Dermis microvascular lymphatic vessel endothelial cell (primary cell): ENCODE results near the gene MTFR2. TPM values are rescaled to one million over a fixed set of nuclear protein-coding genes. Genes with fewer than 3 reads are reported as not detected.

ENCODE experiments used
- DNase-seq, 2 donors: peaks; one replicate each; pipeline versions ENCODE4 v3.0.0 to v3.0.0-alpha.2; 2010; ENCODE audit warnings: low read depth in 2 of 2
- total RNA-seq: library from RNA; depleted of rRNA; stranded (reverse); fragments of >200 nt; gene quantifications from 2 replicates; pipeline ENCODE4 v1.2.1, GENCODE V29; 2014

MTFR2 gene
- total RNA-seq, 1 donor from 2014 or later: 1.5 TPM

DNA sequence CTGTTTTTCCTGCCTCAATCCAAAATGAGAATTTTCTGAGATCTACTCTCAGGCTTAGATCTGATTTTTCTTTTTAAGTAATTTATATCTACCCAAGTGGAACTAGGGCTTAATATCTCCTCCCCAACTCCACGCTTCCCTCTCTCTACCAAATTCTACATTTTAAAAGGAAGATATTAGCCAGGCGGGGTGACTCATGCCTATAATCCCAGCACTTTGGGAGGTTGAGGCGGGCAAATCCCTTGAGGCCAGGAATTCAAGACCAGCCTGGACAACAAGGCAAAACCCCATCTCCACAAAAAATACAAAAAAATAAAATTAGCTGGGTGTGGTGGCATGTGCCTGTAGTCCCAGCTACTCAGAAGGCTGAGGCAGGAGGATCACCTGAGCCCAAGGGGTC, 61.0 kb downstream of the MTFR2 start:
- no peak for DNase-seq

DNA sequence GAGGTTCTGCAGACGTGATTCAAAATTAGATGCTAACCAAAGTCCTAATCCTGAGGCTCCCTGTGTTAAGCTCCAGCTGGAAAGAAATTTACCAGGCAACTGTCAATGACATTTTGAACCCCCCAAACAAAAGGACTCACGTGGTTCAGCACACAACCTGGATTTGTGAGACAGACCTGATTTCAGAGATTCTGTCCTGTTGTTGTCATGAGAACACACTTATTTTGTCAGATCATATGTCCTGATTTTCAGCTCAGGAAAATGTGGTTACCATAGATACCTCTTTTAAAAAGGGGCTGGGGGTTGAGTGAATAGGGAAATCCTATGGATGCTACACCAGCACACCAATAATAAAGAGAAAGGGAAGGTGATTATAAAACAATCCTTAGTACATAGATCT, 61.6 kb downstream of the MTFR2 start:
- DNase-seq: no peak

DNA sequence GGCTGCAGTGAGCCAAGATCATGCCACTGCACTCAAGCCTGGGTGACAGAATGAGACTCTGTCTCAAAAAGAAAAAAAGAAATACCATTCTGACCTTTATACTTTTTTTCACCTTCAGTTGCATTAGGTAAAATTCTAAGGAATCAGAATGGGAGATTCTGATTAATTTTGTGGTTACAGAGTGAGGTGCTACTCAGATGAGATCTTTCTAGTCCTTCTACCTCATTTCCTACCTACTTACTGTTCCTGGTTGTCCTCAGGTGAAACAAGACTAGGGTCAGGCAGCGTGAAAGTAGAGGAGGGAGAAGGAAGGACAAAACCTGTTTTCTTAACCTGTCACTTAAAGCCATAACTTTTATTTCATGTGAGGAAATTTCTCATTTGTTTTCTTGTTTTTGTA, 63.7 kb downstream of the MTFR2 start:
- no peak for DNase-seq

DNA sequence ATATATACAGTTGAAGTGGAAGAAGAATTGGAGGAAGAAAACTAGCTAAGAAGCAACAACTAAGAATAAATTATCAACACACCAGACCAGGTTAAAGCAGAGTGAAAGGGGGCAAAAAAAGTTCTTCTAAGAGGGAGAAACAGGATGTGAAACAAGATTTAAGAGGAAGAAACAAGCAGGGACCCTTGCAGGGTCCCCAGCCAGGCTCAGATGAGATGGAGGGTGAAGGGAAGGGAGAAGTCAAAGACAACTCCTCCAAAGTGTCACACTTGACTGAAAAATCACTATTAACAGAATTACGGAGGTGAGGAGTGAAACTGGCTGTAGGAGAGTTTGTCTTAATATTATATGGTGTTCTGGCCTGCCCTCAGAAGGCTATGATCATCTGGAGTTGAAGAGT, 65.4 kb downstream of the MTFR2 start:
- no peak for DNase-seq

DNA sequence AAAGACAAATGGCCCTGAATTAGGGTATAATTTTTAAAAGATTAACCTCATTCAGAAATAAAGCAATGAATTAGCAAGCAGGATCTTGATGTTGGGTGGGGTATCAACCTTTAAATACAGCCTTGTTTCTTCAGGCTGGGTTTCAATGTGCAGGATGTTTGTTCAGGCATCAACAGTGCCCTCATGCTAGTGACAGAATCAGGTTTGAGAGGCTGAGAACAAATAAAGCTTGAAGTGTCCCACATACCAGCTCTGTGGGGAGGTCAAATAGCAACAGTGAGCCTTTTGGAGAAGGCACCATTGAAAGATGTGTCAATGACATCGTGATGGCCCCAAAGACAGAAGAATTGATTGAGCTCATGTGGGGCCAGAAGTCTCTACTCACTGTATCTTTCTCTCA, 68.2 kb downstream of the MTFR2 start:
- DNase-seq: peak in 1 of 2 donors; percentile 12

DNA sequence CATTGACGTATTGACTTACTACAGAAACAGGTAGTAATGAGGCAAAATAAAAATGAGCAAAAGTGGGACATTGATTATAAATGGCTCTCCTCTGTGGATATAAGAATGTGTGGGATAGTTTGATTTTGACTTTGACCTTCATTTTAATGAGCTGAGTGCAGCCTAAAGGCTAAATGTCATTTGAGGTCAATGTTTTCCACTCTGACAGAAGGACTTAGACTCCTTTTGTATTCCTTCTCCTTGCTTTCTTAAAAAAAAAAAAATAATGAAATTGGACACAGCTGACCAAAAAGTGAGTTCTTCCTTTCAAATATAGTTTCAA, 68.6 kb downstream of the MTFR2 start:
- no peak for DNase-seq

Other genes with a start within 250 kb of the MTFR2 start
- gene BCLAF1, start 39.5 kb upstream of the MTFR2 start, total RNA-seq: 67.3 and 71.1 TPM in 2 replicates